Activated T-helper 17 cell treated with anti-CD3 and anti-CD28 coated beads, Interleukin-2, amount 50 U/mL, for 72 hours (primary cell): ENCODE measurements around the gene C22orf15. TPM values are rescaled to one million over a fixed set of nuclear protein-coding genes. Genes with fewer than 3 reads are reported as not detected.

Source experiments
- ATAC-seq: fragments of 150-1000 bp; cut with Tn5 transposase; replicated peaks from 2 replicates; pipeline ENCODE4 v1.10.0; 2021; ENCODE audit warnings: mild to moderate bottlenecking, moderate library complexity
- H3K27ac Mint-ChIP-seq: one replicate; pipeline ENCODE4 v1.8.0; 2022; ENCODE audit warnings: mixed read lengths
- H3K27me3 Mint-ChIP-seq: one replicate; pipeline ENCODE4 v1.8.0; 2022; ENCODE audit warnings: mixed read lengths
- H3K36me3 Mint-ChIP-seq: one replicate; pipeline ENCODE4 v1.8.0; 2022; ENCODE audit warnings: low read depth, mild to moderate bottlenecking, mixed read lengths
- H3K4me1 Mint-ChIP-seq: one replicate; pipeline ENCODE4 v1.8.0; 2022; ENCODE audit warnings: mixed read lengths
- H3K4me3 Mint-ChIP-seq: one replicate; pipeline ENCODE4 v1.8.0; 2022; ENCODE audit warnings: mild to moderate bottlenecking, mixed read lengths
- H3K9me3 Mint-ChIP-seq: one replicate; pipeline ENCODE4 v1.8.0; 2022; ENCODE audit warnings: mixed read lengths
- total RNA-seq, 2 donors: library from RNA; stranded (reverse); gene quantifications; one replicate each; pipeline ENCODE4 v1.2.3, GENCODE V29; 2022

The C22orf15 gene
- total RNA-seq, 2 donors from 2014 or later: not detected

- H3K36me3 Mint-ChIP-seq: no peaks in the 10 kb centered on the region
- no peaks in the 10 kb centered on the region for H3K9me3 Mint-ChIP-seq
- H3K27me3 Mint-ChIP-seq: no peaks in the 10 kb centered on the region
- H3K4me3 Mint-ChIP-seq: no peak overlapping the region
- no peak overlapping the region for H3K27ac Mint-ChIP-seq
- H3K4me1 Mint-ChIP-seq: no peaks in the 10 kb centered on the region
- no peak for ATAC-seq
These were observed 11.5 kb downstream of the C22orf15 start for GRCh38 chr22:23774114-23774921.

GRCh38 chr22:23774922-23775436 is 12.2 kb downstream of the C22orf15 start:
- Mint-ChIP-seq H3K27me3 (no peaks in the 10 kb centered on the region), H3K9me3 (no peaks in the 10 kb centered on the region), H3K4me3 (no peak overlapping the region), H3K36me3 (no peaks in the 10 kb centered on the region), H3K4me1 (no peaks in the 10 kb centered on the region), H3K27ac (no peak overlapping the region)
- no peak for ATAC-seq

- Mint-ChIP-seq H3K36me3 (no peaks in the 10 kb centered on the region), H3K4me3 (no peak overlapping the region), H3K4me1 (no peaks in the 10 kb centered on the region), H3K9me3 (no peaks in the 10 kb centered on the region), H3K27me3 (no peaks in the 10 kb centered on the region), H3K27ac (no peak overlapping the region)
- ATAC-seq: no peak
These were observed 13.1 kb downstream of the C22orf15 start for GRCh38 chr22:23775779-23776375.

GRCh38 chr22:23777776-23778576 is 15.2 kb downstream of the C22orf15 start:
- Mint-ChIP-seq H3K27ac (no peak overlapping the region), H3K9me3 (no peaks in the 10 kb centered on the region), H3K4me3 (no peak overlapping the region), H3K27me3 (no peaks in the 10 kb centered on the region), H3K36me3 (no peaks in the 10 kb centered on the region), H3K4me1 (no peaks in the 10 kb centered on the region)
- no peak for ATAC-seq

- Mint-ChIP-seq H3K36me3 (no peaks in the 10 kb centered on the region), H3K4me3 (no peak overlapping the region), H3K27ac (no peak overlapping the region), H3K4me1 (no peaks in the 10 kb centered on the region), H3K9me3 (no peaks in the 10 kb centered on the region), H3K27me3 (no peaks in the 10 kb centered on the region)
- no peak for ATAC-seq
These were observed 15.7 kb downstream of the C22orf15 start for GRCh38 chr22:23778577-23778900.

GRCh38 chr22:23779083-23779482 is 16.3 kb downstream of the C22orf15 start:
- no peak for ATAC-seq
- no peaks in the 10 kb centered on the region for H3K27me3 Mint-ChIP-seq
- H3K9me3 Mint-ChIP-seq: no peaks in the 10 kb centered on the region
- H3K27ac Mint-ChIP-seq: no peak overlapping the region
- H3K4me1 Mint-ChIP-seq: no peaks in the 10 kb centered on the region
- no peaks in the 10 kb centered on the region for H3K36me3 Mint-ChIP-seq
- H3K4me3 Mint-ChIP-seq: no peak overlapping the region

- no peak overlapping the region for H3K4me3 Mint-ChIP-seq
- H3K9me3 Mint-ChIP-seq: no peaks in the 10 kb centered on the region
- H3K4me1 Mint-ChIP-seq: no peaks in the 10 kb centered on the region
- no peaks in the 10 kb centered on the region for H3K36me3 Mint-ChIP-seq
- H3K27me3 Mint-ChIP-seq: no peaks in the 10 kb centered on the region
- peak overlapping the region; percentile 51 for H3K27ac Mint-ChIP-seq
- ATAC-seq: no peak
These were observed 16.9 kb downstream of the C22orf15 start for GRCh38 chr22:23779731-23780130.

GRCh38 chr22:23780146-23780748 is 17.5 kb downstream of the C22orf15 start:
- Mint-ChIP-seq H3K4me3 (no peak overlapping the region), H3K9me3 (no peaks in the 10 kb centered on the region), H3K36me3 (no peaks in the 10 kb centered on the region), H3K27ac (no peak overlapping the region), H3K4me1 (no peaks in the 10 kb centered on the region), H3K27me3 (no peaks in the 10 kb centered on the region)
- ATAC-seq: no peak

GRCh38 chr22:23781065-23781464 is 18.3 kb downstream of the C22orf15 start:
- Mint-ChIP-seq H3K4me1 (no peaks in the 10 kb centered on the region), H3K9me3 (no peaks in the 10 kb centered on the region), H3K4me3 (no peak overlapping the region), H3K27me3 (no peaks in the 10 kb centered on the region), H3K27ac (peak overlapping the region; percentile 16), H3K36me3 (no peaks in the 10 kb centered on the region)
- no peak for ATAC-seq

GRCh38 chr22:23781511-23782183 is 18.9 kb downstream of the C22orf15 start:
- H3K4me1 Mint-ChIP-seq: no peaks in the 10 kb centered on the region
- ATAC-seq: no peak
- H3K27me3 Mint-ChIP-seq: no peaks in the 10 kb centered on the region
- H3K4me3 Mint-ChIP-seq: no peak overlapping the region
- H3K36me3 Mint-ChIP-seq: no peaks in the 10 kb centered on the region
- H3K27ac Mint-ChIP-seq: peak overlapping the region; percentile 16
- no peaks in the 10 kb centered on the region for H3K9me3 Mint-ChIP-seq

- no peaks in the 10 kb centered on the region for H3K4me1 Mint-ChIP-seq
- H3K4me3 Mint-ChIP-seq: no peak overlapping the region
- no peaks in the 10 kb centered on the region for H3K27me3 Mint-ChIP-seq
- H3K9me3 Mint-ChIP-seq: no peaks in the 10 kb centered on the region
- no peak overlapping the region for H3K27ac Mint-ChIP-seq
- ATAC-seq: no peak
- H3K36me3 Mint-ChIP-seq: no peaks in the 10 kb centered on the region
These were observed 19.5 kb downstream of the C22orf15 start for GRCh38 chr22:23782252-23782651.

GRCh38 chr22:23782703-23783102 is 19.9 kb downstream of the C22orf15 start:
- H3K4me1 Mint-ChIP-seq: no peaks in the 10 kb centered on the region
- no peak overlapping the region for H3K4me3 Mint-ChIP-seq
- no peak for ATAC-seq
- no peak overlapping the region for H3K27ac Mint-ChIP-seq
- H3K27me3 Mint-ChIP-seq: no peaks in the 10 kb centered on the region
- H3K36me3 Mint-ChIP-seq: no peaks in the 10 kb centered on the region
- H3K9me3 Mint-ChIP-seq: no peaks in the 10 kb centered on the region

GRCh38 chr22:23783265-23784150 is 20.7 kb downstream of the C22orf15 start:
- H3K4me1 Mint-ChIP-seq: no peaks in the 10 kb centered on the region
- no peaks in the 10 kb centered on the region for H3K9me3 Mint-ChIP-seq
- H3K36me3 Mint-ChIP-seq: no peaks in the 10 kb centered on the region
- no peak overlapping the region for H3K27ac Mint-ChIP-seq
- H3K4me3 Mint-ChIP-seq: no peak overlapping the region
- no peak for ATAC-seq
- H3K27me3 Mint-ChIP-seq: no peaks in the 10 kb centered on the region
